ENCODE results near the gene RBFOX2.
A peak's percentile ranks its signal among the peaks of the same experiment; 100 is the strongest.
"Not testable (repeated sequence)": the region's sequence is repeated elsewhere in the genome, so short reads cannot be mapped to it uniquely, and the experiment has no call there.

Gene RBFOX2

GRCh38 chr22:36039125-36039524 lies 10.5 kb upstream of the RBFOX2 start:
- DNase-seq, result no peak

GRCh38 chr22:36037102-36037758 lies 8.6 kb upstream of the RBFOX2 start:
- DNase-seq, result no peak

- DNase-seq, result no peak
Observed at GRCh38 chr22:36036167-36036624, 7.6 kb upstream of the RBFOX2 start.

DNA sequence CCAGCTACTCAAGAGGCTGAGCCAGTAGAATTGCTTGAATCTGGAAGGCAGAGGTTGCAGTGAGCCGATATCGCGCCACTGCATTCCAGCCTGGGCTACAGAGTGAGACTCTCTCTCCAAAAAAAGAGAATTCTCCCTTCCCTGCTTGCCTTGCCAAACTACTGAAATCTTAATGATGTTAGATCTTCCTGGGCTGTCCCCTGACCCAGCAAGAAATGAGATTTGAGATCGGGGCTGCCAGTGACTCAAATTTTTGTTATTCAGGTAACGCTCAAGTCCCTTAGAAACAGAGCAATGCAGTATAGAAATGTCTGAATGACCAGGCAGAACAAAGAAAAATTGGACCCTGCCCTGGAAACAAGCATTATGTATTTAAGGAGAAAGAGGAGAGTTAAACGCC lies 4.0 kb upstream of the RBFOX2 start:
- DNase-seq, result no peak

DNA sequence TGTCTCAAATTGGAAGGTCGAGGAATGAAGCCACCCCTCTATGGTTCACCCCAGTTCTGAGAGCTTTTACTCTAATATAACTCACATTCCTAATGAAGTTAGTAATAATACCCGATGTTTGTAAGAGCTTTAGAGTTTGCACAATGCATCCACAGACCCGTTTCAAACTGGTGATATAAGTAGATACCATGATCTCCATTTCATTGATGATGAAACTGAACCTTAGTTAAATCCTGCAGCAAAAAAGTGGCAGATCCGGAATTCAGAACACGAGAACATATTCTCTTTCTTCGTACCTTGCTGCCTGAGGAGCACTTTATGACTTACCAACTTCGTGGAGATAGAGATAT lies 757 bp upstream of the RBFOX2 start:
- DNase-seq, result no peak

GRCh38 chr22:36027935-36028645 lies 534 bp downstream of the RBFOX2 start:
- DNase-seq, result no peak

DNA sequence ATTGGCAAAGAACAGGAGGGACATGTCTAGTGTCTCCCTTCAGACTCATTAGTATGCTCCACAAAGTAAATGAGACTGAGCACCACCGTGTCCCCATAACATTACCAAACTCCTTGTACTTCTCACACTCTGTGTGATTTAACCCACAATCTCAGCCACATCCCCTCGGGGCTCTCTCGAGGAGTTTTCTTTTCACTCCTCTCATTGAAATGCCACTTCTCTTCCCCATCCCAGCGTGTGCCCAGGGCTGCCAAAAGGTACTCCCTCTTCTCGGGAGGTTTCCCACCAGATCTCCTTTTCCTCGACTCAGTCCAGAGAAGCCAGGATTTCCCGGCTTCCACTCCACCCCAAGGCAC lies 1.1 kb downstream of the RBFOX2 start:
- DNase-seq, result peak; percentile 3

- no peak for DNase-seq
Observed at GRCh38 chr22:36026741-36027140, 1.9 kb downstream of the RBFOX2 start.

- DNase-seq, result no peak
Observed at GRCh38 chr22:36022697-36023096, 5.9 kb downstream of the RBFOX2 start.

DNA sequence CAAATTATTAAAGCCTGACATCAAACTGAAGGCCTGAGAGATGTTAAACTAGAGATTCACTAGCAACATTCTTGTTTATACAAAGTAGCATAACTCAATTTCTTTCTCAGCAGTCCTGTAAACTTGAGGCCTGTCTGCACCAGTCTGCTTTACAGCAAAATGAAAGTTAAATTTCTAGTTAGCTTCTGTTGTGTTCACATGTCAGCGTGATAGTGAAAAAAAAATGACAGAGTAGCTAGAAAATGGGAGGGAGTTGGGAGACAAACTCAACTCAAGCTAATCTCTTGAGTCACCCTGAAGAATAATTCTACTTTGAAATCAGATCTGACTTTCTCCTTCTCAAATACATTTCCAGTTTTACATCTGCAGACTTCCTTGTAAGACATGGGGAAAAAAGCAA lies 6.5 kb downstream of the RBFOX2 start:
- DNase-seq, result no peak

DNA sequence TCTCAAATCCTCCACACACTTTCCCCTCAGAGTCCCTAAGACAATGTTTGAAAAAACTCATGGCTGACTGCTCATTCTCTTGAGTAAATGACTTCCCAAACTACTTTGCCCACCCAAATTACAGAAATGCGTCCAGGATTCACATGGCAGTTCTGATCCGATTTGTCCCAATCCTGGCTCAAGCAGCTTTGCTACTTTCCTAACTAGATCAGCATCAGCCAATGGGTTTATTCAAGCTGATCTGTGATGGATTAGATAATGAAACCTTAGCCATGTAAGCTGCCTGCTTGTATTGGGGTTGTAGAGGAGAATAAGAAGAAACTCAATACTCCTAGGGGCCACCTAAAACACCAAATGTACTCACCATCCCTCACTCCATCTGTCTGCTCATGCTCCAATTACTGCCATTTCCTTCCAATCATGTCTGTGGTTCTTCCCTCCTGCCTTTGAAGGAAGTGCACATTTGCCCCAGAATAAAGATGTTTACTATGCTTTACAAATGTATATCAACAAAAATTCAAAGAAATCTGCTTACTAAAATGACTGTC lies 6.9 kb downstream of the RBFOX2 start:
- DNase-seq, result no peak

DNA sequence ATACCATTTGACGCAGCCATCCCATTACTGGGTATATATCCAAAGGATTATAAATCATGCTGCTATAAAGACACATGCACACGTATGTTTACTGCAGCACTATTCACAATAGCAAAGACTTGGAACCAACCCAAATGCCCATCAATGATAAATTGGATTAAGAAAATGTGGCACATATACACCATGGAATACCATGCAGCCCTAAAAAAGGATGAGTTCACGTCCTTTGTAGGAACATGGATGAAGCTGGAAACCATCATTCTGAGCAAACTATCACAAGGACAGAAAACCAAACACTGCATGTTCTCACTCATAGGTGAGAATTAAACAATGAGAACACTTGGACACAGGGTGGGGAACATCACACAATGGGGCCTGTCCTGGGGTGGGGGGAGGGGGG lies 7.8 kb downstream of the RBFOX2 start:
- DNase-seq, result not testable (repeated sequence)

- no peak for DNase-seq
Observed at GRCh38 chr22:36017651-36018091, 11.0 kb downstream of the RBFOX2 start.

DNA sequence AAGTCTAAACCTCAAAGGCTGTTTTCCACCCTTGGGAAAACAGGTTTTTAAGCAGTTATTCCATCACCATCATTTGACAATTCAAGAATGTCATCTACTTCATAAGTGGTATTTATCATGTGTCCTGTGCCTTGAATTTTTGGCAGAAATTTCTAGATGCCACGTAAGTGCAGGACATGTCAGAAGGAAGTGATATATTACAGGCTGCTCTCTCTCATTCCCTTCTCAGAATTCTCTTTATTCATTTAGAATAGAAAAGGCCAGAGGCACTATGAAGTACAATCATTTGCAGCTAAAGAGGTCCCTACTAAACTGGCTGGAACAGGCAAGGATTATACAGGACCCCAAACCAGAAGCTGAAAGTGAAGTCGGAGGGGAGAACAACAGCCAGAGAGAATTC lies 11.9 kb downstream of the RBFOX2 start:
- no peak for DNase-seq

- DNase-seq, result no peak
Observed at GRCh38 chr22:36015811-36016529, 12.7 kb downstream of the RBFOX2 start.

DNA sequence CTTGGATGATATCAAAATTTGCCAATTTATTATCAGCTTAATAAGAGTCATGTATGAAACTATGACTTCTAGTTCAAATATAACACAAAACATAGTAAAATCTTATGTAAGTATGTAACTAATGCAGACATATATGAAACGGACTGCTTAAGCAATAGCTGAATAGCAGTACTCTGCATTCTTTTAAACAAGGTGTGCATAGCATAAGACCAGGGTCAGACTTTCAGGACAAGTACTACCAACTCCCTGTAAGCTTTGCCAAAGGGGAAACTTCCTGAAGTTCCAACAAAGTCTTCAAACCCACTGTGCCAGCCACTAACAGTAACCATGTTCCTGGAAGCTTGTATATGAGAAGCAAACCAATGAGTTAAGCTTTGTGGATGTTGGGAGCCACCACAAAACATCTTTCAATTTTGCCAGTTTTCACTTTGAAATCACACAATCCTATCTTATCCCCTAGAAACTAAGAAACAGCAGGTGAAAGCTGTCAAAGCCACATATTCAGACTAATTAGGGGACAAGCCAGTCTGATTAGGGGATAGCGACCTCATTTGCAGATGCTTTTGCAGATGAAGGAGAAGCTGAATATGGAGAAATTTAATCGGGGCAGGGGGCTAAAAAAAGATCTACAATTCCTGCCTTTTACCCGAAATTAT lies 13.3 kb downstream of the RBFOX2 start:
- no peak for DNase-seq

- DNase-seq, result no peak
Observed at GRCh38 chr22:36014546-36015074, 14.0 kb downstream of the RBFOX2 start.

DNA sequence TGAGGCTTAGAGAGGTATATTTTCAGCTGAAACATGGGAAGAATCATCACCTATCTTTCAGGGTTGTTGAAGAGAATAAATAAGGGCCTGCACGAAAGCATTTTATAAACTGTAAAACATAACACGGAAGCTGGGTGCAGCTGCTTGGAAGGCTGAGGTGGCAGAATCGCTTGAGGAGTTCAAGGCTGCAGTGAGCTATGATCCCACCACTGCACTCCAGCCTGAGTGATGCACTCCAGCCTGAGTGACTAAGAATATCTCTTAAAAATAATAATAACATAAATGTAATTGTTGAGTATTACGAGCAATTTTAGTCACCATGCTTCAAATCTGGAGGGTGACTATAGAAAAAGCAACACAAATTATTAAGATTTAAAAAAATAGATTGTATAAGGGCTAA lies 16.3 kb downstream of the RBFOX2 start:
- no peak for DNase-seq

- no peak for DNase-seq
Observed at GRCh38 chr22:36010882-36011281, 17.7 kb downstream of the RBFOX2 start.

DNA sequence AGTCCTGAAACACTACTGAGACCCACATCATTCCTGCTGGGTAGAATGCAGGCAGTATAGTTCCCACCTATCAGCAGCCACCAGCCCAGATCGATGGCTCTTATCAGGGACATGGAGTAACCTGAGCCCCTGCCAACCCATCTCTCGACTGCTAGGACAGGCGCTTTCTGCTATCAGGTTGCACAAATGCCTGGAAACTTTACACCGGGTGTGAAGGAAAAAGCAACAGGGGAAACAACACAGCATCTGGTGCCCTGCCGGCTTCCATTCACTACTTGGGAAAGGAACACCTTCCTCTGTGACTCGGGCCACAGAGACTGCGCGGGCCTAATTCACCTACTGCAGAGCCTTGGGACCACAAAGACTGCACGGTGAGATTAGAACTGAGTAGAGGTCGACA lies 18.5 kb downstream of the RBFOX2 start:
- DNase-seq, result no peak

DNA sequence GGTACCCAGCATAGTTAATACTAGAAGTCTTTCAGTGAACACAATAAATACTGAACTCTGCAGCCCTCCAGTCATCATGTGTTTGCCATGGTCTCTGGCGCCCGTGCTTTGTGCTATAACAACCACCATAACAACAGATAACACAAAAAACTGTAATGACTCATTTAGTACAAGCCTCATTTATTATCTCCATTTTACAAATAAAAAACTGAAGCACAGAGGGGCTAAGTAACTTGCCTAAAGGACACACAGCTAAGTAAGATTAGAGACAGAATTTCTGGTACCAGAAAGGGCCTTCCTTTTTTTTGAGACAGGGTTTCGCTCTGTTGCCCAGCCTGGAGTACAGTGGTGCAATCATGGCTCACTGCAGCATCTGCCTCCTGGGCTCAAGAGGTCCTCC lies 19.5 kb downstream of the RBFOX2 start:
- no peak for DNase-seq

GRCh38 chr22:36008565-36008964 lies 20.1 kb downstream of the RBFOX2 start:
- no peak for DNase-seq

DNA sequence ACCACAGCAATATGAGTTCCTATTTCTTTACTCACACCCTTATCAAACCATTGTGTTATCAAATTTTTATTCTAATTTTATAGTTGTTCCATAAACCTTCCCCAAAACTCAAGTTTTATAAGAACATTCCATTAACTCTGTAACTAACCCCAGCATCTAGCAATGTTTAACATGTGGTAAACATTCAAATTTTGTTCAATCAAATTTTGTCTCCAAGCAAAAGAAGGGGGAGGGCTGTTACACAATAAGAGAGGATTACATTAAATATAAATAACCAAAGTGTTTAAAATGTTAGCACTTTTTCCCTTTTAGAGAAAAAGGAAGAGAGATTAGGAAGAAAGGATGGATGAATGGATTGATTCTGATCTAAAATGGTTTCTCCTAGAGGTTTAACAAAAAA lies 20.5 kb downstream of the RBFOX2 start:
- no peak for DNase-seq
